K562 (cell line): ENCODE measurements around the gene TYMP. TPM values are rescaled to one million over a fixed set of nuclear protein-coding genes. Genes with fewer than 3 reads are reported as not detected.

Source experiments
- ATAC-seq: fragments of 200-7000 bp; cut with Tn5 transposase; 3 replicates; pipeline ENCODE4 v1.9.1; 2020; ENCODE audit warnings: moderate library complexity
- BruUV-seq: library from RNA; stranded (reverse); fragments of 400-500 nt; replicated peaks from 2 replicates; lab custom pipeline; 2021; lab: Mats Ljungman, UMichigan
- CTCF ChIA-PET: fragments of 300-600 bp; formaldehyde crosslinking; extraction: SDS; loops from one replicate; lab custom pipeline; 2021; ENCODE audit warnings: low intra/inter-chr PET ratio; lab: Yijun Ruan, JAX
- POLR2A ChIA-PET: fragments of 300-600, 350-650 bp; sonication (Branson Sonifier 250); formaldehyde crosslinking; extraction: SDS; loops from one replicate; lab custom pipeline; 2021; ENCODE audit warnings: antibody characterized with exemption, inconsistent platforms; lab: Yijun Ruan, JAX
- DNase-seq, 4 experiments: peaks; one replicate each; pipeline versions ENCODE4 v3.0.0 to v3.0.0-alpha.2; 2011 to 2018; ENCODE audit warnings: low spot score in 3 of 4, mixed read lengths in 3 of 4; ENCODE audit errors: extremely low read depth in 1 of 4
- FAIRE-seq: peaks from 2 replicates; lab custom pipeline; 2011; peaks lifted over from hg19 to GRCh38; lab: Jason Lieb, UNC
- H2AFZ ChIP-seq: 2 replicates; pipeline ENCODE4 v1.6.0; 2011; ENCODE audit warnings: low read depth, low read length, control low read depth, inconsistent platforms
- H3K27ac ChIP-seq: fragments of 200-600 bp; 3 replicates; pipeline ENCODE4 v1.8.0; 2011; ENCODE audit warnings: low read depth, mild to moderate bottlenecking, control low read depth, inconsistent platforms, low read length, moderate library complexity, mixed read lengths; ENCODE audit errors: extremely low read depth
- H3K27me3 ChIP-seq, 2 experiments: fragments of 300-600 bp in 1 of 2; 2 replicates in 1 of 2; 3 replicates in 1 of 2; pipeline versions ENCODE4 v1.6.0 to v1.8.0; 2011; ENCODE audit warnings: inconsistent platforms in 2 of 2, low read length in 2 of 2, mild to moderate bottlenecking in 1 of 2, mixed read lengths in 1 of 2, moderate library complexity in 1 of 2; ENCODE audit not compliant: control insufficient read depth in 2 of 2, insufficient read depth in 2 of 2
- H3K36me3 ChIP-seq: fragments of 300-600 bp; 3 replicates; pipeline ENCODE4 v1.8.0; 2011; ENCODE audit warnings: mild to moderate bottlenecking, low read length, inconsistent platforms; ENCODE audit not compliant: control insufficient read depth, insufficient read depth
- H3K4me1 ChIP-seq, 2 experiments: fragments of 200-600 bp in 1 of 2; replicated peaks in 1 of 2; 2 replicates in 1 of 2; 3 replicates in 1 of 2; pipeline versions ENCODE4 v1.5.1 to v1.8.0; 2011; ENCODE audit warnings: inconsistent platforms in 2 of 2, low read length in 2 of 2, mild to moderate bottlenecking in 1 of 2, mixed read lengths in 1 of 2, moderate library complexity in 1 of 2; ENCODE audit not compliant: control insufficient read depth in 2 of 2, insufficient read depth in 2 of 2
- H3K4me2 ChIP-seq: 2 replicates; pipeline ENCODE4 v1.6.1; 2011; ENCODE audit warnings: low read length, control low read depth, inconsistent platforms, mixed read lengths; ENCODE audit not compliant: insufficient read depth
- H3K4me3 ChIP-seq: fragments of 200-600 bp; sonication (generic), shearing (Covaris generic); 2 replicates; pipeline ENCODE4 v1.5.1; 2016; ENCODE audit warnings: control low read depth, inconsistent platforms
- H3K79me2 ChIP-seq: fragments of 200-600 bp; 3 replicates; pipeline ENCODE4 v1.8.0; 2011; ENCODE audit warnings: low read length, inconsistent platforms; ENCODE audit not compliant: control insufficient read depth, insufficient read depth
- H3K9ac ChIP-seq, 2 experiments: 2 replicates each; pipeline versions ENCODE4 v1.6.0 to v1.6.1; 2011; ENCODE audit warnings: low read depth in 2 of 2, low read length in 2 of 2, control low read depth in 1 of 2, inconsistent platforms in 1 of 2, mild to moderate bottlenecking in 1 of 2, mixed read lengths in 1 of 2; ENCODE audit not compliant: insufficient read depth in 1 of 2
- H3K9me1 ChIP-seq: one replicate; pipeline ENCODE4 v1.6.0; 2011; ENCODE audit warnings: inconsistent platforms, mild to moderate bottlenecking, low read length, moderate library complexity; ENCODE audit not compliant: control insufficient read depth, insufficient read depth
- H3K9me3 ChIP-seq: replicated peaks from 2 replicates; pipeline ENCODE4 v1.5.1; 2011; ENCODE audit warnings: low read depth, low read length, inconsistent platforms; ENCODE audit not compliant: control insufficient read depth, insufficient read depth
- H4K20me1 ChIP-seq: replicated peaks from 2 replicates; pipeline ENCODE4 v1.6.1; 2011; ENCODE audit warnings: low read length, inconsistent platforms, mixed read lengths; ENCODE audit not compliant: control insufficient read depth, insufficient read depth
- C11orf30 ChIP-seq: fragments of 450-650 bp; IDR thresholded peaks from 2 replicates; pipeline ENCODE4 v1.6.1; 2016; ENCODE audit warnings: low read depth, mild to moderate bottlenecking
- KAT7 ChIP-seq: sonication (generic); formaldehyde crosslinking; IDR thresholded peaks from 2 replicates; pipeline ENCODE4 v1.8.0; 2022; ENCODE audit warnings: missing genetic modification reagents, mild to moderate bottlenecking, borderline replicate concordance
- KAT8 ChIP-seq: fragments of 450-650 bp; IDR thresholded peaks from 2 replicates; pipeline ENCODE4 v1.6.1; 2016; ENCODE audit warnings: low read depth, mild to moderate bottlenecking
- MAZ ChIP-seq, 2 experiments: fragments of 450-650 bp in 1 of 2; sonication (generic) in 1 of 2; formaldehyde crosslinking; IDR thresholded peaks in 1 of 2; conservative IDR thresholded peaks in 1 of 2; 2 replicates each; pipeline versions ENCODE4 v1.4.0 to v1.5.0; 2020; ENCODE audit warnings: mild to moderate bottlenecking in 1 of 2, missing genetic modification reagents in 1 of 2
- MEIS2 ChIP-seq: fragments of 450-650 bp; IDR thresholded peaks from 2 replicates; pipeline ENCODE4 v1.6.1; 2014; ENCODE audit warnings: mild to moderate bottlenecking; ENCODE audit not compliant: partially characterized antibody
- MYNN ChIP-seq, 2 experiments: sonication (generic); formaldehyde crosslinking in 1 of 2; IDR thresholded peaks; 2 replicates each; pipeline versions ENCODE4 v1.5.0 to v1.6.1; 2016 to 2020; ENCODE audit warnings: antibody characterized with exemption in 1 of 2, missing genetic modification reagents in 1 of 2
- NR2C2 ChIP-seq, 2 experiments: fragments of 200-800 bp in 1 of 2; sonication (Bioruptor generic) in 1 of 2; sonication (generic) in 1 of 2; formaldehyde crosslinking in 1 of 2; IDR thresholded peaks; 2 replicates each; pipeline versions ENCODE4 v1.6.1 to v1.8.0; 2016 to 2022; ENCODE audit warnings: mild to moderate bottlenecking in 1 of 2, missing compliant biosample characterization in 1 of 2, missing genetic modification characterization in 1 of 2, missing genetic modification reagents in 1 of 2
- PHF8 ChIP-seq: fragments of 200-600 bp; sonication (generic); IDR thresholded peaks from 2 replicates; pipeline ENCODE4 v1.6.1; 2012; ENCODE audit warnings: mixed run types, mild to moderate bottlenecking, inconsistent platforms, low read length, moderate library complexity, borderline replicate concordance
- POLR2AphosphoS2 ChIP-seq: IDR thresholded peaks from 2 replicates; pipeline ENCODE4 v1.6.1; 2012; ENCODE audit warnings: low read length, improper control_type of control experiment
- POLR2B ChIP-seq: fragments of 450-650 bp; IDR thresholded peaks from 2 replicates; pipeline ENCODE4 v1.6.1; 2018; ENCODE audit warnings: low read depth; ENCODE audit not compliant: partially characterized antibody
- POLR2G ChIP-seq: fragments of 200-400 bp; formaldehyde crosslinking; IDR thresholded peaks from 2 replicates; pipeline ENCODE4 v1.6.1; 2017; ENCODE audit warnings: low read depth, mild to moderate bottlenecking, antibody characterized with exemption, low read length, moderate library complexity
- SIN3A ChIP-seq, 2 experiments: fragments of 150-350 bp in 1 of 2; IDR thresholded peaks; 2 replicates each; pipeline ENCODE4 v1.6.1; 2011 to 2016; ENCODE audit warnings: borderline replicate concordance in 2 of 2, low read depth in 2 of 2, low read length in 2 of 2, mild to moderate bottlenecking in 2 of 2, moderate library complexity in 2 of 2; ENCODE audit not compliant: control insufficient read depth in 1 of 2
- SREBF2 ChIP-seq: sonication (generic); formaldehyde crosslinking; IDR thresholded peaks from 2 replicates; pipeline ENCODE4 v1.4.0; 2020; ENCODE audit warnings: mild to moderate bottlenecking, missing genetic modification reagents
- WGBS: fragments of 100-300 bp; shearing (Covaris generic); methylation state at CpG from one replicate; pipeline ENCODE4 v1.1.6; 2016; ENCODE audit warnings: low coverage, mixed read lengths; ENCODE audit not compliant: insufficient coverage; ENCODE audit errors: missing lambda C conversion rate; 5-methylcytosine and 5-hydroxymethylcytosine counted together
- in situ Hi-C: fragments of 300-500 bp; cut with MboI; formaldehyde crosslinking; loops from 4 replicates; pipeline ENCODE4 v1.15.0; 2018; ENCODE audit warnings: inconsistent platforms, mixed read lengths
- intact Hi-C: fragments of 100-400 bp; cut with micrococcal nuclease; formaldehyde crosslinking; loops from 2 replicates; pipeline ENCODE4 v1.14.2; 2022
- polyA plus RNA-seq, 8 experiments: library from polyadenylated mRNA; depleted of rRNA in 4 of 8; stranded (reverse) in 5 of 8; unstranded in 3 of 8; fragments of >200 nt; fragmentation: Nextera tagmentation in 2 of 8; fragmentation: Illumina TruSeq in 1 of 8; extraction: Ambion mirVana in 2 of 8; extraction: Trizol in 1 of 8; gene quantifications; 2 replicates each; pipeline versions ENCODE4 v1.2.1 to v1.2.3, GENCODE V29; 2011 to 2014; ENCODE audit warnings: inconsistent platforms in 1 of 8, missing spikeins in 1 of 8
- total RNA-seq, 7 experiments: library from RNA; depleted of rRNA in 6 of 7; stranded (reverse); fragments of >200 nt in 6 of 7; fragmentation: Illumina TruSeq in 2 of 7; extraction: Trizol in 2 of 7; gene quantifications; 2 replicates each; pipeline versions ENCODE4 v1.2.1 to v1.2.3, GENCODE V29; 2011 to 2021; ENCODE audit warnings: low replicate concordance in 1 of 7
- TF ChIP-seq, protein P1 (sequence below): IDR thresholded peaks from 2 replicates; pipeline ENCODE4 v1.6.1; 2011; ENCODE audit not compliant: insufficient read length; ENCODE audit errors: extremely low read depth

Gene TYMP
- total and polyA plus RNA-seq, 9 of the 15 experiments (the other 6 are each of a cell fraction or from before 2014, with no cell fraction given): 0.03 to 4.0 (median 2.4) TPM; not detected in 4

DNA sequence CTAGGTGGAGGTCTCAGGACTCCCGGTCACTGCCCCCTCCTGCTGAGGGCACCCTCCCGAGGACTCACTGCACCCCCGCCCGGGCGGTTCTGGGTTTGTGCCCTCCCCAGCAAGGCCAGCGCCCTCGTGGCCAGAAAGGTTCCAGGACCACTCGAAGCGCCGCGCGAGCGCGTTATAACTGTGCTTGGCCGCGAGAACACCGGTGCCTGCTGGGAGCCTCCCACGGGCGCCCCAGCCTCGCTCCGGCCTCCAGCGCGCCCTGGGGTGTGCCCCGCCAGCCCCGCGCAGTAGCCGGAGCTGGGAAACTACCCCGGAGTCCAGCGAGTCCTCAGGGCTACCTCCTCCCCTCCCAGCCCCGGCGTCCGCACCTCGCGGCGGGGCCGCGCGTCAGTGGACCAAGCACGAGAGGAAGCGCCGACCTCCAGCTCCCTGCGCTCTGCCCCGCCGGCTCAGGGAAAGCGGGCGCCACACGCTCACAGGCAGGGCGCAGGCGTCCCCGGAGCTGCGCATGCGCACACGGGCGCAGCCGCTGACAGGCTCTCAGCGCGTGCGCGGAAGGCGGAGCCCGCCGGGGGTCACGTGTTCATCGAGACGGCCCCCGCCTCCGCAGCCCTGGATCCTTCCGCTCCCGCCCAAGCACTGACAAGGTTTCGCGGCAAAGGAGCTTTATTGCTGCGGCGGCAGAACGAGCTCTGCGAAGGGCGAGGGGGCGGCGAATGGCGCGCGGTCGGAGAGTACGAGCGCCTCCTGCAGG lies 4.5 kb downstream of the TYMP start, which contains the start of gene SCO2:
SCO2 (minus strand) TSS at position 495 of the 754 bp plus-strand sequence. CDS start 1,187 bp downstream, outside the sequence.
- H2AFZ ChIP-seq: peak within 1 kb of the TSS; percentile 82
- under 1% methylated on average over 32 of the region's 84 CpGs for WGBS
- peaks cover 34% of the 10 kb centered on the region for H3K79me2 ChIP-seq
- no peaks in the 10 kb centered on the region for H3K27me3 ChIP-seq
- H3K4me3 ChIP-seq: peak within 1 kb of the TSS; percentile 71
- peak within 1 kb of the TSS; percentile 89 for H3K27ac ChIP-seq
- H3K9me3 ChIP-seq: no peaks in the 10 kb centered on the region
- H3K4me2 ChIP-seq: peak within 1 kb of the TSS; percentile 88
- FAIRE-seq (peak; percentile 86), ATAC-seq (peak; percentile 80), DNase-seq (peak; percentile 92 to 97 (median 94))
- H4K20me1 ChIP-seq: peaks cover 12% of the 10 kb centered on the region; the same call in 1 of the 2 replicates
- POLR2A ChIA-PET: interaction anchor here (0.6 to 5.3 kb wide), 10 partner anchors 11 to 283 kb away, joined by 3 to 65 read pairs (median 4); partner anchors contain the start of genes CHKB, KLHDC7B, LMF2 and NCAPH2
- CTCF ChIA-PET: interaction anchor here (1.2 kb wide), 1 partner anchor 50 kb away, joined by 3 read pairs; no protein-coding TSS in a partner anchor
- TSS peak; percentile 76 for BruUV-seq
- H3K4me1 ChIP-seq: peaks cover 8 to 64% of the 10 kb centered on the region in 2 experiments; a peak in 4 of 5 replicates
- peak within 1 kb of the TSS; percentile 86 to 96 for H3K9ac ChIP-seq
- peaks cover 40% of the 10 kb centered on the region; the same call in 1 of the 3 replicates for H3K36me3 ChIP-seq
- intact Hi-C loops: loop anchor here (5.0 kb wide), 1 partner anchor 37 kb away; the partner anchor contains the start of gene SYCE3
- H3K9me1 ChIP-seq: no peaks in the 10 kb centered on the region
- in situ Hi-C loops: no loop called here
- TF ChIP-seq C11orf30: peak; percentile 55; the same call in 1 of the 2 replicates
- peak; percentile 93 for TF ChIP-seq POLR2G
- TF ChIP-seq MAZ (CRISPR knock-in tag; conservative IDR thresholded peaks at IDR 0.05 in 1 of 2, IDR thresholded peaks at IDR 0.05 in 1 of 2): peak; percentile 75 to 81
- TF ChIP-seq MYNN (IDR thresholded peaks at IDR 0.05): no peak
- TF ChIP-seq MYNN (CRISPR knock-in tag; IDR thresholded peaks at IDR 0.05): no peak
- TF ChIP-seq MEIS2: peak; percentile 97
- no peak for TF ChIP-seq KAT8
- TF ChIP-seq SIN3A (IDR thresholded peaks at IDR 0.05; ENCODE audit: borderline replicate concordance in 2 of 2, control insufficient read depth in 1 of 2, low read depth in 2 of 2, low read length in 2 of 2): peak; percentile 20 to 30; a peak in 2 of 4 replicates
- TF ChIP-seq, protein P1, sequence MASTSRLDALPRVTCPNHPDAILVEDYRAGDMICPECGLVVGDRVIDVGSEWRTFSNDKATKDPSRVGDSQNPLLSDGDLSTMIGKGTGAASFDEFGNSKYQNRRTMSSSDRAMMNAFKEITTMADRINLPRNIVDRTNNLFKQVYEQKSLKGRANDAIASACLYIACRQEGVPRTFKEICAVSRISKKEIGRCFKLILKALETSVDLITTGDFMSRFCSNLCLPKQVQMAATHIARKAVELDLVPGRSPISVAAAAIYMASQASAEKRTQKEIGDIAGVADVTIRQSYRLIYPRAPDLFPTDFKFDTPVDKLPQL: no peak
- peak; percentile 96 for TF ChIP-seq POLR2AphosphoS2
- no peak for TF ChIP-seq NR2C2 (CRISPR knock-in tag; IDR thresholded peaks at IDR 0.05)
- peak; percentile 39; the same call in 1 of the 2 replicates for TF ChIP-seq NR2C2 (tag; IDR thresholded peaks at IDR 0.05)
- peak; percentile 92 for TF ChIP-seq POLR2B
- 0 out of 2 replicates have a peak, but pooled peaks have one; percentile 25 for TF ChIP-seq KAT7 (CRISPR knock-in tag)
- peak; percentile 74; the same call in 1 of the 2 replicates for TF ChIP-seq PHF8
- TF ChIP-seq SREBF2: no peak
